ENCODE measurements around the gene SPECC1. TPM values are rescaled to one million over a fixed set of nuclear protein-coding genes. Genes with fewer than 3 reads are reported as not detected.

Gene SPECC1
- total RNA-seq, 1 experiment from 2014 or later = 43.5 TPM

DNA sequence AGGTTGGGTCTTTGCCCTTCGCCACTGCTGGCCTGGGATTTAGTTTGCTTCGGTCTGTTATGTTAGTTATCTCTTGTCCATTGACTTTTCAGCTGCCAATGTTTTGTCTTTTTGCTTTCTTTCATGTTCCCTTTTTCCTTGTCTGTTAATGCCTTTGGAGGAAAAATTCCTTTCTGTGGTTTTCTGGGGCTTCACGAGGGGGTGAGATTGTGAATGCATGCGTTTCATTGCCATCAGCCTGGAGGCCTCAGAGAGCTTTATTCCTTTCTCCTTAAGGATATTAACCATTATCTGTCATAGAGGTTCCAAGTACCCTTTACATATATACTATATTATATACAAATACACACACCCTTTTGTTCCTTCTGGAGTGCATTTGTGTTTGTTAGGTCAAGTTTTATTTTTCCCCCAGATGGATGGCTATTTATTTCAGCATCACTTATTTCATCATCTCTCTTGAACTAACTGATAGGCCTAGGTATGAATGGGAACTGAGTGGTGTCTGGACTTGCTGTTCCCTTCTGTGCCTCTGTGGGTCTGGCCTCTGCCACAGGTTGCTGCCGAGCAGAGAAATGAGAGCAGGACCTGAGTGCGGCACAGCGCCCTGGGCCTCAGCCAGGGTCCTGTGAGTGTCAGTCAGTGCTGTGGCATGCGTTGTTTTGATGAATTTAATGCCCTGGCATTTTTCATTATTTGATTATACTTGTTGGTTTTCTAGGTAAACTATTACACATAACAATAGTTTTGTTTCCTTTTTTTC is 264.8 kb downstream of the SPECC1 start:
- Histone ChIP-seq H3K4me2 (ENCODE audit: low read length) (no peak overlapping the region), H3K9me3 (ENCODE audit: control insufficient read depth in 1 of 2, insufficient read depth in 1 of 2, low read depth in 1 of 2, low read length in 2 of 2) (no peaks in the 10 kb centered on the region), H3K36me3 (ENCODE audit: control insufficient read depth in 1 of 2, insufficient read depth in 2 of 2, low read length in 2 of 2) (no peaks in the 10 kb centered on the region), H3K4me1 (ENCODE audit: control insufficient read depth in 1 of 2, insufficient read depth in 2 of 2, low read length in 2 of 2) (peaks cover 0 to 5% of the 10 kb centered on the region in 2 experiments; a peak in 1 of 4 replicates), H3K27ac (ENCODE audit: low read depth, low read length) (no peak overlapping the region), H4K20me1 (ENCODE audit: insufficient read depth) (no peaks in the 10 kb centered on the region), H3K79me2 (ENCODE audit: insufficient read depth, low read length) (no peaks in the 10 kb centered on the region), H3K9me2 (ENCODE audit: insufficient read depth) (no peaks in the 10 kb centered on the region), H3K4me3 (replicated peaks in 1 of 2; ENCODE audit: low read depth in 1 of 2, low read length in 2 of 2) (no peak overlapping the region), H2AFZ (ENCODE audit: low read depth, low read length, poor library complexity, severe bottlenecking) (no peak overlapping the region), H3K27me3 (ENCODE audit: insufficient read depth, low read length) (no peaks in the 10 kb centered on the region), H3K9ac (ENCODE audit: low read length) (no peak overlapping the region)
- intact Hi-C loops (cut with micrococcal nuclease) = no loop called here
- POLR2A ChIA-PET = no interaction called here
- TF ChIP-seq EGR1 (IDR thresholded peaks at IDR 0.05; ENCODE audit: low read depth) = no peak
- TF ChIP-seq EZH2 (IDR thresholded peaks at IDR 0.05) = no peak
- no peak for TF ChIP-seq FOSL1 (IDR thresholded peaks at IDR 0.05; ENCODE audit: low read depth)
- no peak for TF ChIP-seq RAD21 (IDR thresholded peaks at IDR 0.05; ENCODE audit: low read depth)
- no peak for TF ChIP-seq ELF1 (IDR thresholded peaks at IDR 0.05; ENCODE audit: borderline replicate concordance, low read depth)
- CTCF ChIA-PET = no interaction called here
- RAD21 ChIA-PET (ENCODE audit: low non-redundant PET in 1 of 2, low total read pairs in 2 of 2, uncharacterized antibody in 2 of 2, unreplicated experiment in 2 of 2) = no interaction called here
- no peak for DNase-seq (ENCODE audit: low read depth, low spot score)
- no peak for ATAC-seq
- no TSS peak for BruUV-seq (replicated peaks)

DNA sequence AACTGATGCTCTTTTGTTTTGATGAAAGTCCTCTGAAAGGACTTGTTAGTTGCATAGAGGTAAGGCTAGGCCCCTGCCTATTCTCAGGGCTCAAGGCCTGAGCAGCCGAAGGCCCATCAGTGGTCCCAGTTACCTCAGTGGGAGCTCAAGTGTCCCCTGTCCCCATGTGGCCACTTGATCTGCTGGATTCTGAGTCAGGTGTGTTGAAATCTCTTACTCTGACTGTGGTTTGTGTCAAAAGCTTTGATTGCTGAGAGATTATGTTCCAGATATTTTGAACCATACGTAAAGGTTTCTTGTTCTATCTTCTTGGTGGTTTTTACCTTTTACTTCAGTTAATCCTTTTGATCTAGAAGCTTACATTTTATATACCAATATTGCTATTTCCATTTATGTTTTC is 266.5 kb downstream of the SPECC1 start:
- no TSS peak for BruUV-seq (replicated peaks)
- ChIA-PET CTCF (no interaction called here), POLR2A (no interaction called here), RAD21 (ENCODE audit: low non-redundant PET in 1 of 2, low total read pairs in 2 of 2, uncharacterized antibody in 2 of 2, unreplicated experiment in 2 of 2) (no interaction called here)
- Histone ChIP-seq H2AFZ (ENCODE audit: low read depth, low read length, poor library complexity, severe bottlenecking) (no peak overlapping the region), H4K20me1 (ENCODE audit: insufficient read depth) (no peaks in the 10 kb centered on the region), H3K9ac (ENCODE audit: low read length) (no peak overlapping the region), H3K4me3 (replicated peaks in 1 of 2; ENCODE audit: low read depth in 1 of 2, low read length in 2 of 2) (no peak overlapping the region), H3K4me2 (ENCODE audit: low read length) (no peak overlapping the region), H3K36me3 (ENCODE audit: control insufficient read depth in 1 of 2, insufficient read depth in 2 of 2, low read length in 2 of 2) (no peaks in the 10 kb centered on the region), H3K79me2 (ENCODE audit: insufficient read depth, low read length) (no peaks in the 10 kb centered on the region), H3K9me2 (ENCODE audit: insufficient read depth) (no peaks in the 10 kb centered on the region), H3K4me1 (ENCODE audit: control insufficient read depth in 1 of 2, insufficient read depth in 2 of 2, low read length in 2 of 2) (peaks cover 0 to 5% of the 10 kb centered on the region in 2 experiments; a peak in 1 of 4 replicates), H3K9me3 (ENCODE audit: control insufficient read depth in 1 of 2, insufficient read depth in 1 of 2, low read depth in 1 of 2, low read length in 2 of 2) (no peaks in the 10 kb centered on the region), H3K27me3 (ENCODE audit: insufficient read depth, low read length) (no peaks in the 10 kb centered on the region), H3K27ac (ENCODE audit: low read depth, low read length) (no peak overlapping the region)
- intact Hi-C loops (cut with micrococcal nuclease) = no loop called here
- ATAC-seq (no peak), DNase-seq (ENCODE audit: low read depth, low spot score) (no peak)
- TF ChIP-seq ZFX (IDR thresholded peaks at IDR 0.05) (no peak), TCF7L2 (IDR thresholded peaks at IDR 0.05; ENCODE audit: borderline replicate concordance, extremely low read depth, insufficient read depth, insufficient read length) (no peak), SIN3A (IDR thresholded peaks at IDR 0.05; ENCODE audit: low read depth) (no peak), FOSL1 (IDR thresholded peaks at IDR 0.05; ENCODE audit: low read depth) (no peak), EZH2phosphoT487 (IDR thresholded peaks at IDR 0.05; ENCODE audit: borderline replicate concordance) (no peak), EGR1 (IDR thresholded peaks at IDR 0.05; ENCODE audit: low read depth) (no peak), YY1 (IDR thresholded peaks at IDR 0.05; ENCODE audit: extremely low read depth, insufficient replicate concordance, low read depth, low read length) (no peak), ZNF274 (IDR thresholded peaks at IDR 0.05; ENCODE audit: low read depth, low read length) (no peak), POLR2AphosphoS5 (IDR thresholded peaks at IDR 0.05; ENCODE audit: low read depth, low read length) (no peak), CBX3 (IDR thresholded peaks at IDR 0.05; ENCODE audit: low read depth) (no peak), SP1 (IDR thresholded peaks at IDR 0.05; ENCODE audit: low read depth) (no peak)
- TF ChIP-seq, protein P1, sequence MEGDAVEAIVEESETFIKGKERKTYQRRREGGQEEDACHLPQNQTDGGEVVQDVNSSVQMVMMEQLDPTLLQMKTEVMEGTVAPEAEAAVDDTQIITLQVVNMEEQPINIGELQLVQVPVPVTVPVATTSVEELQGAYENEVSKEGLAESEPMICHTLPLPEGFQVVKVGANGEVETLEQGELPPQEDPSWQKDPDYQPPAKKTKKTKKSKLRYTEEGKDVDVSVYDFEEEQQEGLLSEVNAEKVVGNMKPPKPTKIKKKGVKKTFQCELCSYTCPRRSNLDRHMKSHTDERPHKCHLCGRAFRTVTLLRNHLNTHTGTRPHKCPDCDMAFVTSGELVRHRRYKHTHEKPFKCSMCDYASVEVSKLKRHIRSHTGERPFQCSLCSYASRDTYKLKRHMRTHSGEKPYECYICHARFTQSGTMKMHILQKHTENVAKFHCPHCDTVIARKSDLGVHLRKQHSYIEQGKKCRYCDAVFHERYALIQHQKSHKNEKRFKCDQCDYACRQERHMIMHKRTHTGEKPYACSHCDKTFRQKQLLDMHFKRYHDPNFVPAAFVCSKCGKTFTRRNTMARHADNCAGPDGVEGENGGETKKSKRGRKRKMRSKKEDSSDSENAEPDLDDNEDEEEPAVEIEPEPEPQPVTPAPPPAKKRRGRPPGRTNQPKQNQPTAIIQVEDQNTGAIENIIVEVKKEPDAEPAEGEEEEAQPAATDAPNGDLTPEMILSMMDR (IDR thresholded peaks at IDR 0.05 in 2 of 3, conservative IDR thresholded peaks at IDR 0.05 in 1 of 3; ENCODE audit: borderline replicate concordance in 1 of 3, insufficient read depth in 1 of 3, low read depth in 2 of 3, low read length in 2 of 3) = no peak
- TF ChIP-seq, protein P2, sequence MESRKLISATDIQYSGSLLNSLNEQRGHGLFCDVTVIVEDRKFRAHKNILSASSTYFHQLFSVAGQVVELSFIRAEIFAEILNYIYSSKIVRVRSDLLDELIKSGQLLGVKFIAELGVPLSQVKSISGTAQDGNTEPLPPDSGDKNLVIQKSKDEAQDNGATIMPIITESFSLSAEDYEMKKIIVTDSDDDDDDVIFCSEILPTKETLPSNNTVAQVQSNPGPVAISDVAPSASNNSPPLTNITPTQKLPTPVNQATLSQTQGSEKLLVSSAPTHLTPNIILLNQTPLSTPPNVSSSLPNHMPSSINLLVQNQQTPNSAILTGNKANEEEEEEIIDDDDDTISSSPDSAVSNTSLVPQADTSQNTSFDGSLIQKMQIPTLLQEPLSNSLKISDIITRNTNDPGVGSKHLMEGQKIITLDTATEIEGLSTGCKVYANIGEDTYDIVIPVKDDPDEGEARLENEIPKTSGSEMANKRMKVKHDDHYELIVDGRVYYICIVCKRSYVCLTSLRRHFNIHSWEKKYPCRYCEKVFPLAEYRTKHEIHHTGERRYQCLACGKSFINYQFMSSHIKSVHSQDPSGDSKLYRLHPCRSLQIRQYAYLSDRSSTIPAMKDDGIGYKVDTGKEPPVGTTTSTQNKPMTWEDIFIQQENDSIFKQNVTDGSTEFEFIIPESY (IDR thresholded peaks at IDR 0.05; ENCODE audit: extremely low read depth, insufficient replicate concordance, low read length) = no peak
- TF ChIP-seq, protein P3, sequence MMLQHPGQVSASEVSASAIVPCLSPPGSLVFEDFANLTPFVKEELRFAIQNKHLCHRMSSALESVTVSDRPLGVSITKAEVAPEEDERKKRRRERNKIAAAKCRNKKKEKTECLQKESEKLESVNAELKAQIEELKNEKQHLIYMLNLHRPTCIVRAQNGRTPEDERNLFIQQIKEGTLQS (IDR thresholded peaks at IDR 0.05) = no peak

Data from HCT116 (cell line).